Ecto neural progenitor cell (in vitro differentiated cells): Measurements from ENCODE around the gene PTBP2.

Experiments used
- DNase-seq: peaks from one replicate; pipeline ENCODE4 v3.0.0-alpha.2; 2018; ENCODE audit warnings: low spot score

The PTBP2 gene, protein sequence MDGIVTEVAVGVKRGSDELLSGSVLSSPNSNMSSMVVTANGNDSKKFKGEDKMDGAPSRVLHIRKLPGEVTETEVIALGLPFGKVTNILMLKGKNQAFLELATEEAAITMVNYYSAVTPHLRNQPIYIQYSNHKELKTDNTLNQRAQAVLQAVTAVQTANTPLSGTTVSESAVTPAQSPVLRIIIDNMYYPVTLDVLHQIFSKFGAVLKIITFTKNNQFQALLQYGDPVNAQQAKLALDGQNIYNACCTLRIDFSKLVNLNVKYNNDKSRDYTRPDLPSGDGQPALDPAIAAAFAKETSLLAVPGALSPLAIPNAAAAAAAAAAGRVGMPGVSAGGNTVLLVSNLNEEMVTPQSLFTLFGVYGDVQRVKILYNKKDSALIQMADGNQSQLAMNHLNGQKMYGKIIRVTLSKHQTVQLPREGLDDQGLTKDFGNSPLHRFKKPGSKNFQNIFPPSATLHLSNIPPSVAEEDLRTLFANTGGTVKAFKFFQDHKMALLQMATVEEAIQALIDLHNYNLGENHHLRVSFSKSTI

DNA sequence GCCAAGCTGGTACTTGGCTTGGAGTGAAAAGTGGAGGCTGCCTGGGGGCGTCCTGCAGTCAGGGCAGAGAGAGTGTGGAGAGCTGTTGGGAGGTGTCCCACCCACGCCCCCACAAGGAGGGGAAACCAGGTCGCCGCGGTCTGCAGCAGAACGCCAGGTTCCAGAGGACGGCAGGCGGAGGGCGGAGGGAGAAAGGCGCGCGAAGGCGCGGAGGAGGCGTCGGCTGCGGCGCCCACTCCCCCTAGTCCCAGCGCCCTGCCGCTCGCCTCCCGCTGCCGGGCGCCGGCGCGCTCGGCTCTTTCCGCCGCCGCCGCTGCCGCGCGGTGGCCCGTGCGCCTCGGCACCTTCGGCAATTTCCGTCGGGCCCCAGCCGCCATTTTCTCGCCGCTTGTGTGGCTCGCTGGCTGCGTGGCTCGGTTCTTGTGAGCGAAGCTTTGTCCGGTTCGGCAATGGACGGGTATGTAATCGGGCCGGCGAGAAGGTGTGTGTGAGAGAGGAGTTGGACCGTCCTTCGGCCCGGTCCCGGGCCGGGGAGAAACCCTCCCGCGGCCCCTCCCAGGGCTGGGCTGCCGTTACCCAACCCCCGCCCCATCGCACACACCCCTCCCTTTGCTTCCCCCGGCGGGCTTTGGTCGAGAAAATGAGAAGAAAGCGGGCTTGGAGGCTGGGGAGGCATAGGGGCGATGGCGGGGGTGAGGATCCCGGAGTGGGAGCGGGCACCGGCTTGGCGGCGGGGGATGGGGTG lies at the start of gene PTBP2:
PTBP2 (plus strand) TSS at position 369 of the 745 bp plus-strand sequence; CDS start at position 450, 81 bp downstream.
- DNase-seq, result peak; percentile 90

DNA sequence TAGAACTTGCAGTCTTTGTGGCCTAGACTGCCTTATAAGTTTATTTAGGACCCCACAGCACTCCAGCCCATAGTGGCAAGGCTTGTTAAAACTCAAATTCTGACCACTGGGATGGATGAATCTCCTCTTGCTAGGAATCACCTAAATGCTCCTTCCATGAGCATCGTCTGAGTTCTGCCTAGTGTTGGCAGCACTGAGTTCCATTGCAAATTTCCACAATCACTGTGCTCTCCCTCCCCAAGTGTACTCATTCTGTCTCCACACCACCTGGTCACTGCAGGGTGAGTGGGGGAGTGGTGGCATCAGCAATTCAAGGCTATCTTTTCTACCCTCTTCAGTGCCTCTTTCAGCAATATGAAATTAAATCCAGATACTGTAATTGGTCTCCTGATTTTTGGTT lies 46.7 kb upstream of the PTBP2 start:
- no peak for DNase-seq

DNA sequence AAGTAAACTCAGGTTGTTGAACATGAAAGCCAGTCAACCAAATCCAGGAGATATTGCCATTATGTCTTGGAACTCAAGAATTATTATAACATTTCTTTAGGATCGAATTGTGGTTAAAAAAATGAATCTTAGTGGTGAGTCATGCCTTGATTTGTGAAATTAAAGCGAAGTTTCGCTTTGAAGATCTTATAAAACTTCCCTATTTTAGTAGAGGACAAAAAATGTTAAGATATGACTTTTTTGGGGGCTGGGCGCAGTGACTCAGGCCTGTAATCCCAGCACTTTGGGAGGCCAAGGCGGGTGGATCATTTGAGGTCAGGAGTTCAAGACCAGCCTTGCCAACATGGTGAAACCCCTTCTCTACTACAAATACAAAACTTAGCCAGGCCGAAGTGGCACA lies 39.5 kb upstream of the PTBP2 start:
- DNase-seq, result no peak

GRCh38 chr1:96683931-96684330 lies 37.7 kb upstream of the PTBP2 start:
- no peak for DNase-seq

DNA sequence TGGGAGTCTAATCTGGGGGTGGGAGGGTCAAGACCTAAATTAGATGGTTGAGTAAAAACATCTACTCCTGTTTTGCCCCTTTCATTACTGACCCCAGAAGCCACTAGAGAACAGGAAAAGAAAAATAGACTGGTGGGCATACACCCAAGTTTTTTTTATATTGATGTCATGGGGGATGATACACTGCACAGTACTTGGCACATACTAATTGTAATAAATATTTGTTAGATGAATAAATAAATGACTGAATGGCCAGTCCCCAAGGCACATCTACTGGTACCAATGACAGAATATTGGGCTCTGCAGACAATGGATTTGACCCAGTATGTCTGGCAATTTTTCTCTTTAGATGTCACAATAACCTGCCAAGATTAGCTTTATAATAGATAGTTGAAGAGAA lies 36.8 kb upstream of the PTBP2 start:
- DNase-seq, result no peak

GRCh38 chr1:96688767-96689166 lies 32.8 kb upstream of the PTBP2 start:
- no peak for DNase-seq

GRCh38 chr1:96695954-96696353 lies 25.6 kb upstream of the PTBP2 start:
- no peak for DNase-seq

GRCh38 chr1:96698342-96698983 lies 23.1 kb upstream of the PTBP2 start:
- no peak for DNase-seq

GRCh38 chr1:96703186-96703585 lies 18.4 kb upstream of the PTBP2 start:
- DNase-seq, result no peak

DNA sequence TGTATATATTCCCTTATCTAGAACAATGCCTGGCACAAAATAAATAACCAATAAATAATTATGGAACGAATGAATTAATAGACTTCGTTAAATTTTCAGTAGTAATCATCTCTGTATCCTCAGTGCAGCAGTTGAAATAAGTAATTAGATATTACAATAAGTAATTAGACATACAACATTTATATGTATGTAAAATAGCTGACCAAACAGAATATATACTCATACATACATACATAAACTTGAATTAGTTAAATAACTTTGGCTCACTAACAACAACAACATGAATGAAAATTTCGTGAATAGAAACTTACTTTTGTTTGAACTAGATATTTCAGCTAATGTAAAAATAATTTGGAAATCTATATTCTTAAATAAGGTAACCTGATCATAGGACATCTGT lies 14.6 kb upstream of the PTBP2 start:
- DNase-seq, result no peak

- no peak for DNase-seq
Observed at GRCh38 chr1:96708482-96708881, 13.1 kb upstream of the PTBP2 start.

DNA sequence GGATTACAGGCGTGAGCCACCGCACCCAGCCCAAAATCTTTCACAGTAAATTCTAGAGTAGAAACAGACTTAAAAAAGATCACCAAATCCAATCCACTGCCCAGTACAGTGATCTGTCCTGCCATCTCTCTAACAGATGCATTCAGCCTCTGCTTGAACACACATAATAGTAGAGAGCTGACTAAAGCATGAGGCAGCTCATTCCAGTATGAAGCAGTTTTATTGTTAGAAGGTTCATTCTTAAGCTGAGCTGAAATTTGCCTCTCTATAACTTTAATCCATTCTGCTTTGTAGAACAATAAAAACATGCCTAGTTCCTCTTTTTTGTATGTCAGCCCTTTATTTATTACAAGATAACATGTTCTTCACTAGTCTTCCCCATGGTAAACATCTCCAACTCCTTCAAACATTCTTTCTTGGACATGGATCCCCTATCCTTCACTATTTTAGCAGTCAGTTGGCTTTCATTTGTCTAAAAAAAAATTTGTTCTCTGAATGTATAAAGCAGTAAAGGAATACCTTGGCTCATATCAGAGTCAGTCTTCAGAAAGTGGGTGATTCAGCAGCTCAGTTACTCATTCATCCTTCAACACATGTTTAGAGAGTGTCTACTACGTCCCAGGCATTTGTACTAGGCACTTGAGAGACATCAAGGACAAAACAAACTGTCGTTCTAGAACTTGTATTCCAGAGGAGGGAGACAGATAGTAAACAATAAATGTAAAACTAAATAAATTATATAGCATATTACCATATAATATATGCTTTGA lies 10.7 kb upstream of the PTBP2 start:
- DNase-seq, result no peak

DNA sequence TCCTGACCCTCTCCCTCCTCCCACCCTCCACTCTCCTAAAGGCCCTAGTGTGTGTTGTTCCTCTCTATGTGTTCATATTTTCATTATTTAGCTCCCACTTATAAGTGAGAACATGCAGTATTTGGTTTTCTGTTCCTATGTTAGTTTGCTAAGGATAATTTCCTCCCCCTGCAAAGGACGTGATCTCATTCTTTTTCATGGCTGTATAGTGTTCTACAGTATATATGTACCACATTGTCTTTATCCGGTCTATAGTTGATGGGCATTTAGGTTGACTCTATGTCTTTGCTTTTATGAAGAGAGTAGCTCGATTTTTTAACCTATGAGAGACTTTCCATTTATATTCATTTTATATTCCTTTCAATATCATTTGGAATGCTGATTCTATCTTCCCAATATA lies 7.9 kb upstream of the PTBP2 start:
- DNase-seq, result no peak

DNA sequence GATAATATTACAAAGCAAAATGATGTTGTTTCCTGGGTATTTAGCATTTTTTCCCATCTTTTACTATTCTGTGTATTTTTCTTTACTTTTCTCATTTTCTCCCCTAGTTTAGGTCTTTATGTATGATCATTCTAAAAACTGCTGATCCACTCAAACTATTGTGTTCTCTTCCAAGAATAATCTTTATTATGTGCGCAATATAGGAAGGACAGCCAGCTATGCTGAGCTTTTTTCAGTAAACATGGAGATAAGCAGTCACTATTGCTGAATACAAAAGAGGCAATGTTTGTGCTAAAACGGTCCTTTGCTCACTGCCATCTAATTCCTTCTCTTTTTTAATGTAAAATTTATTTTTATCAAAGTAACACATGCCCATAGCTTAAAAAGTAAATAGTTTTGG lies 6.7 kb upstream of the PTBP2 start:
- DNase-seq, result no peak

DNA sequence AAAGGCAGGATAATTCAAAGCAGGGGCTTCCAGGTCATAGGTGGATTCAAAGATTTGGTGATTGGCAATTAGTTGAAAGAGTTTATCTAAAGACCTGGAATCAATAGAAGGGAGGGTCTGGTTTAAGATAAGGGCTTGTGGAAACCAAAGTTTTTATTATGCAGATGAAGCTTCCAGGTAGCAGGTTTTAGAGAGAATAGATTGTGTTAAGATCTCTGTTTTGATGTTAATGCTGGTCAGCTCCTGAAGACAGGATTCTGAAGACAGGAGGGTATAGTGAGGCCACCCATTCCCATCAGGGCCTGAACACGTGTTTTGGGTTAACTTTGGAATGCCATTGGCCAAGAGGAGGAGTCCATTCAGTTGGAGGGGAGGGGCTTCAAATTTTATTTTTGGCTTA lies 6.1 kb upstream of the PTBP2 start:
- DNase-seq, result no peak

DNA sequence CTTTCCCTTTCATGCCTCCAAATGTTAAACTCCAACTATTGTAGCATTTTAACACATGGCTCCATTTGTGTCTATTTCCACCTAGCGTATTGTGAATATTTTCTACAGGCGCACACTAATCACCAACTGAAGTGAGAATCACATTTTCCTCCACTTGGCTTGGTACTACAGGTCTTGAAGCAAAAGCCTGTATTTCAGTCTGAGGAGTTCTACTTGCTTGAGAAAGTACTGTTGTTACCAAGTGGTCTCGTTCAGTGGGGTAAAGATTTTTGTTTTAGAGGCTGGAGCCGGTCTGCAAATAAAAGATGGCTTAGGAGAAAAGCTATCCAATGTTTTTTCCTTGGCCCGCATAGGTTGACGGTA lies 550 bp upstream of the PTBP2 start:
- no peak for DNase-seq

- DNase-seq, result peak; percentile 80
Observed at GRCh38 chr1:96722161-96722922, 758 bp downstream of the PTBP2 start.

DNA sequence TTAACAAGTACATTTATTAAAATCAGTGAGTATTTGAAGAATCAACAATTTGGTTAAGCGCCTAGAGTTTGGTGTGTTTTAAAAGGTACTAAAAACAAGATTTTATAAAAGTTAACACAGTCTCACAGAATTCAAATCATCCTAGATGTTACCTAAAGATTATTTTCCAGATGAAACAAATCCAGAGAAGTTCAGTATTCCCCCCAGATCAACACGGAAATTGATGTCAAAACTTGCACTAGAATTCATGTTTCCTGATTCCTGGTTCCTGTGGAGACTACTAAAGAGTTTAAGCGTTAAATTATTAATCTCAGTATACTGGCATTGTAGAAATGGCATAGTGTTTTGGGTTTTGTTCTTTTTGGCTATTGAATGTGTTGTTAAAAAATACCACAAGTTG lies 1.4 kb downstream of the PTBP2 start:
- no peak for DNase-seq

- DNase-seq, result no peak
Observed at GRCh38 chr1:96723377-96723776, 1.8 kb downstream of the PTBP2 start.

DNA sequence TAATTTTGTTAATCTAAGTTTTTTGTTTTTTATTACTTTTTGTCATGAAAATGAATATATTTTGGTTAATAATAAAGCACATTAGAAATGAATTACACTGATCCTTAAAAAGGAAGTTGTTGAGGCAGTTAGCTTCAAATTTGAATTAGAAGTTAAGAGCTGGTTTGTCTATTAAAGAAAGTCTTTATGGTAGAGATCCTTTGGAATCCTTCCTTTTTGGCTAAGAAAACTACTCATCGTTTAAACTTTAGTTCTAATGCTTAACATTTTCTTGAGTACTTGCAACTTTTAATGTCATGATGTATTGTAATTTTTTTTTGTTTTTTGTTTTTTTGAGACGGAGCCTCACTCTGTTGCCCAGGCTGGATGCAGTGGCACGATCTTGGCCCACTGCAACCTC lies 2.4 kb downstream of the PTBP2 start:
- DNase-seq, result no peak

- no peak for DNase-seq
Observed at GRCh38 chr1:96727860-96728259, 6.3 kb downstream of the PTBP2 start.
